Measurements from ENCODE around the gene P2RY6. TPM values are rescaled to one million over a fixed set of nuclear protein-coding genes. Genes with fewer than 3 reads are reported as not detected.
A peak's percentile ranks its signal among the peaks of the same experiment; 100 is the strongest.

Gene P2RY6
- total RNA-seq, 1 experiment from 2014 or later = not detected

- H2BK5ac ChIP-seq (ENCODE audit: insufficient read length, low read length) = no peak overlapping the region
- H3K9ac ChIP-seq (ENCODE audit: extremely low read depth, insufficient read length, low read length) = no peak overlapping the region
- no peaks in the 10 kb centered on the region for H3K27me3 ChIP-seq (ENCODE audit: insufficient read depth, low read length)
- no peak overlapping the region for H2BK120ac ChIP-seq (ENCODE audit: low read depth, low read length, poor library complexity, severe bottlenecking)
- Mint-ChIP-seq H3K4me1 (peaks cover 3 to 6% of the 10 kb centered on the region in 2 experiments), H3K27ac (peak overlapping the region in 1 of 3 experiments; percentile 59; a peak in 1 of 7 replicates), H3K9me3 (no peaks in the 10 kb centered on the region), H3K4me3 (no peak overlapping the region), H3K36me3 (ENCODE audit: insufficient read depth in 1 of 3, low read depth in 3 of 3) (no peaks in the 10 kb centered on the region), H3K27me3 (ENCODE audit: low read depth) (no peaks in the 10 kb centered on the region; the same call in 1 of the 2 replicates)
- H2AFZ ChIP-seq (ENCODE audit: low read length) = no peak overlapping the region
- WGBS (ENCODE audit: extremely low coverage, insufficient read length, low lambda C conversion rate) = no CpG with 5 or more reads among the region's 8 CpGs
- no peak overlapping the region for H3K14ac ChIP-seq (ENCODE audit: insufficient read depth, low read length)
- no peak overlapping the region for H3T11ph ChIP-seq (ENCODE audit: low read length)
- no peak overlapping the region for H4K5ac ChIP-seq (ENCODE audit: insufficient read length, low read depth, low read length)
- H3K4ac ChIP-seq (ENCODE audit: low read depth, low read length) = no peak overlapping the region
- H3K27ac ChIP-seq (ENCODE audit: insufficient read length, low read depth, low read length) = no peak overlapping the region
- no peak overlapping the region for H2AK5ac ChIP-seq (ENCODE audit: insufficient read length, low read length)
- H4K20me1 ChIP-seq (ENCODE audit: control insufficient read depth, insufficient read depth, insufficient read length) = no peaks in the 10 kb centered on the region
- no peak overlapping the region for H2BK12ac ChIP-seq (ENCODE audit: insufficient read length, low read depth, low read length)
- H3K79me2 ChIP-seq (ENCODE audit: insufficient read depth, low read length) = no peaks in the 10 kb centered on the region
- no peak overlapping the region for H3K4me2 ChIP-seq (ENCODE audit: insufficient read depth, insufficient read length, low read length)
- no peak overlapping the region for H3K18ac ChIP-seq (ENCODE audit: insufficient read length, low read depth, low read length)
- H2BK20ac ChIP-seq (ENCODE audit: low read depth, low read length, poor library complexity, severe bottlenecking) = no peak overlapping the region
- no peaks in the 10 kb centered on the region for H3K9me3 ChIP-seq (ENCODE audit: control insufficient read depth, low read depth, low read length)
- H4K91ac ChIP-seq (ENCODE audit: insufficient read length, low read depth, low read length) = no peak overlapping the region
- no peak overlapping the region for H3K23ac ChIP-seq (ENCODE audit: insufficient read length, low read depth, low read length)
- TF ChIP-seq, protein P1, sequence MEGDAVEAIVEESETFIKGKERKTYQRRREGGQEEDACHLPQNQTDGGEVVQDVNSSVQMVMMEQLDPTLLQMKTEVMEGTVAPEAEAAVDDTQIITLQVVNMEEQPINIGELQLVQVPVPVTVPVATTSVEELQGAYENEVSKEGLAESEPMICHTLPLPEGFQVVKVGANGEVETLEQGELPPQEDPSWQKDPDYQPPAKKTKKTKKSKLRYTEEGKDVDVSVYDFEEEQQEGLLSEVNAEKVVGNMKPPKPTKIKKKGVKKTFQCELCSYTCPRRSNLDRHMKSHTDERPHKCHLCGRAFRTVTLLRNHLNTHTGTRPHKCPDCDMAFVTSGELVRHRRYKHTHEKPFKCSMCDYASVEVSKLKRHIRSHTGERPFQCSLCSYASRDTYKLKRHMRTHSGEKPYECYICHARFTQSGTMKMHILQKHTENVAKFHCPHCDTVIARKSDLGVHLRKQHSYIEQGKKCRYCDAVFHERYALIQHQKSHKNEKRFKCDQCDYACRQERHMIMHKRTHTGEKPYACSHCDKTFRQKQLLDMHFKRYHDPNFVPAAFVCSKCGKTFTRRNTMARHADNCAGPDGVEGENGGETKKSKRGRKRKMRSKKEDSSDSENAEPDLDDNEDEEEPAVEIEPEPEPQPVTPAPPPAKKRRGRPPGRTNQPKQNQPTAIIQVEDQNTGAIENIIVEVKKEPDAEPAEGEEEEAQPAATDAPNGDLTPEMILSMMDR (conservative IDR thresholded peaks at IDR 0.05) = no peak
- no peak overlapping the region for H3K56ac ChIP-seq (ENCODE audit: insufficient read length, low read depth, low read length)
- no peaks in the 10 kb centered on the region for H3K4me1 ChIP-seq (ENCODE audit: insufficient read depth, low read length)
- DNase-seq = no peak
- no peaks in the 10 kb centered on the region for H3K23me2 ChIP-seq (ENCODE audit: insufficient read length, low read depth, low read length, poor library complexity, severe bottlenecking)
- no peak overlapping the region for H4K8ac ChIP-seq (replicated peaks; ENCODE audit: insufficient read length, low read depth, low read length)
- no peaks in the 10 kb centered on the region for H3K79me1 ChIP-seq (ENCODE audit: insufficient read depth, low read depth, low read length, poor library complexity, severe bottlenecking)
- no peak overlapping the region for H2BK15ac ChIP-seq (ENCODE audit: low read depth, low read length)
Observed at GRCh38 chr11:73235236-73235786, 36.8 kb upstream of the P2RY6 start.

All from H9 (cell line).